ENCODE results near the gene LOC128125822.

- TF ChIP-seq YY1 (IDR thresholded peaks at IDR 0.05; ENCODE audit: insufficient read depth, insufficient read length): no peak
- TF ChIP-seq ZNF274 (IDR thresholded peaks at IDR 0.05; ENCODE audit: low read depth, low read length): no peak
- TF ChIP-seq SUZ12 (IDR thresholded peaks at IDR 0.05; ENCODE audit: extremely low read depth, insufficient read depth, insufficient read length): no peak
These were observed 41.3 kb upstream of the LOC128125822 start for GRCh38 chr6:63530991-63531390.
